H9 (cell line): ENCODE measurements around the gene SCO2. TPM values are rescaled to one million over a fixed set of nuclear protein-coding genes. Genes with fewer than 3 reads are reported as not detected.

Source experiments
- DNase-seq: peaks from one replicate; pipeline ENCODE4 v3.0.0-alpha.2; 2017
- H2AFZ ChIP-seq: one replicate; pipeline ENCODE4 v1.6.1; 2013; ENCODE audit warnings: mild to moderate bottlenecking, low read length, control low read depth, moderate library complexity
- H2AK5ac ChIP-seq: 2 replicates; pipeline ENCODE4 v1.6.1; 2013; ENCODE audit warnings: low read length, control low read depth, mixed read lengths; ENCODE audit not compliant: insufficient read length
- H2BK120ac ChIP-seq: one replicate; pipeline ENCODE4 v1.6.1; 2013; ENCODE audit warnings: low read depth, mild to moderate bottlenecking, low read length, control low read depth, inconsistent platforms; ENCODE audit not compliant: poor library complexity, severe bottlenecking
- H2BK12ac ChIP-seq: 2 replicates; pipeline ENCODE4 v1.6.1; 2013; ENCODE audit warnings: low read length, control low read depth, mixed read lengths, low read depth; ENCODE audit not compliant: insufficient read length
- H2BK15ac ChIP-seq: 2 replicates; pipeline ENCODE4 v1.6.1; 2013; ENCODE audit warnings: low read depth, low read length, control low read depth
- H2BK20ac ChIP-seq: one replicate; pipeline ENCODE4 v1.6.1; 2013; ENCODE audit warnings: low read depth, mild to moderate bottlenecking, low read length, control low read depth, inconsistent platforms; ENCODE audit not compliant: poor library complexity, severe bottlenecking
- H2BK5ac ChIP-seq: 2 replicates; pipeline ENCODE4 v1.6.1; 2013; ENCODE audit warnings: low read length, control low read depth, mixed read lengths; ENCODE audit not compliant: insufficient read length
- H3K14ac ChIP-seq: 2 replicates; pipeline ENCODE4 v1.6.1; 2013; ENCODE audit warnings: low read length, control low read depth; ENCODE audit not compliant: insufficient read depth
- H3K18ac ChIP-seq: 2 replicates; pipeline ENCODE4 v1.6.1; 2013; ENCODE audit warnings: low read depth, mild to moderate bottlenecking, mixed read lengths, low read length, control low read depth; ENCODE audit not compliant: insufficient read length
- H3K23ac ChIP-seq: 2 replicates; pipeline ENCODE4 v1.6.1; 2013; ENCODE audit warnings: low read length, control low read depth, mixed read lengths, low read depth; ENCODE audit not compliant: insufficient read length
- H3K23me2 ChIP-seq: 2 replicates; pipeline ENCODE4 v1.6.1; 2013; ENCODE audit warnings: low read depth, mild to moderate bottlenecking, mixed read lengths, low read length, control low read depth; ENCODE audit not compliant: insufficient read length, poor library complexity, severe bottlenecking
- H3K27ac ChIP-seq: 2 replicates; pipeline ENCODE4 v1.5.1; 2013; ENCODE audit warnings: low read length, control low read depth, mixed read lengths, low read depth; ENCODE audit not compliant: insufficient read length
- H3K27me3 ChIP-seq: 2 replicates; pipeline ENCODE4 v1.6.1; 2013; ENCODE audit warnings: low read length, control low read depth, inconsistent platforms; ENCODE audit not compliant: insufficient read depth
- H3K4ac ChIP-seq: 2 replicates; pipeline ENCODE4 v1.6.1; 2013; ENCODE audit warnings: low read depth, mild to moderate bottlenecking, control low read depth, inconsistent platforms, low read length, moderate library complexity
- H3K4me1 ChIP-seq: 2 replicates; pipeline ENCODE4 v1.6.1; 2013; ENCODE audit warnings: low read length, control low read depth, inconsistent platforms; ENCODE audit not compliant: insufficient read depth
- H3K4me2 ChIP-seq: 2 replicates; pipeline ENCODE4 v1.6.1; 2013; ENCODE audit warnings: low read length, control low read depth, mixed read lengths; ENCODE audit not compliant: insufficient read length, insufficient read depth
- H3K56ac ChIP-seq: 2 replicates; pipeline ENCODE4 v1.6.1; 2013; ENCODE audit warnings: low read depth, mild to moderate bottlenecking, mixed read lengths, low read length, control low read depth; ENCODE audit not compliant: insufficient read length
- H3K79me1 ChIP-seq: 2 replicates; pipeline ENCODE4 v1.6.1; 2013; ENCODE audit warnings: low read depth, mild to moderate bottlenecking, moderate library complexity, low read length, control low read depth, inconsistent platforms; ENCODE audit not compliant: insufficient read depth, poor library complexity, severe bottlenecking
- H3K79me2 ChIP-seq: 2 replicates; pipeline ENCODE4 v1.6.1; 2013; ENCODE audit warnings: low read length, control low read depth, inconsistent platforms; ENCODE audit not compliant: insufficient read depth
- H3K9ac ChIP-seq: 2 replicates; pipeline ENCODE4 v1.6.1; 2013; ENCODE audit warnings: low read length, control low read depth, mixed read lengths; ENCODE audit not compliant: insufficient read length; ENCODE audit errors: extremely low read depth
- H3K9me3 ChIP-seq: one replicate; pipeline ENCODE4 v1.6.1; 2013; ENCODE audit warnings: low read depth, low read length, inconsistent platforms; ENCODE audit not compliant: control insufficient read depth
- H3T11ph ChIP-seq: one replicate; pipeline ENCODE4 v1.6.1; 2013; ENCODE audit warnings: mild to moderate bottlenecking, low read length, control low read depth, inconsistent platforms
- H4K20me1 ChIP-seq: one replicate; pipeline ENCODE4 v1.6.1; 2013; ENCODE audit not compliant: control insufficient read depth, insufficient read length, insufficient read depth
- H4K5ac ChIP-seq: 2 replicates; pipeline ENCODE4 v1.6.1; 2013; ENCODE audit warnings: low read depth, mild to moderate bottlenecking, mixed read lengths, low read length, control low read depth; ENCODE audit not compliant: insufficient read length
- H4K8ac ChIP-seq: replicated peaks from 2 replicates; pipeline ENCODE4 v1.6.1; 2013; ENCODE audit warnings: low read length, control low read depth, mixed read lengths, low read depth; ENCODE audit not compliant: insufficient read length
- H4K91ac ChIP-seq: 2 replicates; pipeline ENCODE4 v1.6.1; 2013; ENCODE audit warnings: low read depth, mild to moderate bottlenecking, moderate library complexity, mixed read lengths, low read length, control low read depth; ENCODE audit not compliant: insufficient read length
- H3K27ac Mint-ChIP-seq, 3 experiments: 2 replicates in 2 of 3; 3 replicates in 1 of 3; pipeline ENCODE4 v1.8.0; 2020 to 2021; ENCODE audit warnings: mixed read lengths in 3 of 3, mild to moderate bottlenecking in 1 of 3, moderate library complexity in 1 of 3
- H3K27me3 Mint-ChIP-seq: 2 replicates; pipeline ENCODE4 v1.8.0; 2021; ENCODE audit warnings: low read depth, mild to moderate bottlenecking, moderate library complexity, mixed read lengths
- H3K36me3 Mint-ChIP-seq, 3 experiments: 2 replicates in 2 of 3; 3 replicates in 1 of 3; pipeline ENCODE4 v1.8.0; 2020 to 2021; ENCODE audit warnings: low read depth in 3 of 3, mixed read lengths in 3 of 3; ENCODE audit not compliant: insufficient read depth in 1 of 3
- H3K4me1 Mint-ChIP-seq, 2 experiments: 2 replicates each; pipeline ENCODE4 v1.8.0; 2020; ENCODE audit warnings: mixed read lengths in 2 of 2
- H3K4me3 Mint-ChIP-seq, 2 experiments: 2 replicates in 1 of 2; 3 replicates in 1 of 2; pipeline ENCODE4 v1.8.0; 2020 to 2021; ENCODE audit warnings: mild to moderate bottlenecking in 2 of 2, mixed read lengths in 2 of 2, moderate library complexity in 1 of 2
- H3K9me3 Mint-ChIP-seq, 2 experiments: 2 replicates in 1 of 2; 3 replicates in 1 of 2; pipeline ENCODE4 v1.8.0; 2020; ENCODE audit warnings: mild to moderate bottlenecking in 2 of 2, mixed read lengths in 2 of 2, moderate library complexity in 1 of 2
- CTCF ChIP-seq: fragments of 200-600 bp; sonication (generic); conservative IDR thresholded peaks from 3 replicates; pipeline ENCODE4 v1.8.0; 2021; ENCODE audit warnings: antibody characterized with exemption, mild to moderate bottlenecking
- WGBS: extraction: QIAGEN DNeasy Blood & Tissue Kit; methylation state at CpG from one replicate; pipeline ENCODE4 v1.1.7; 2013; ENCODE audit warnings: missing lambda C conversion rate, low lambda C conversion rate, mixed read lengths; ENCODE audit not compliant: insufficient read length; ENCODE audit errors: extremely low coverage; 5-methylcytosine and 5-hydroxymethylcytosine counted together
- total RNA-seq: library from RNA; stranded (reverse); gene quantifications from 2 replicates; pipeline ENCODE4 v1.2.1, GENCODE V29; 2021

The SCO2 gene
- total RNA-seq, 1 experiment from 2014 or later = 3.3 TPM

GRCh38 chr22:50525858-50526107 is 385 bp upstream of the SCO2 start:
- H3K4me1 Mint-ChIP-seq = peaks cover 11 to 15% of the 10 kb centered on the region in 2 experiments
- no peak overlapping the region for H3K56ac ChIP-seq
- H3K9me3 ChIP-seq = no peaks in the 10 kb centered on the region
- no peak overlapping the region for H2BK120ac ChIP-seq
- H2AFZ ChIP-seq = no peak overlapping the region
- H4K91ac ChIP-seq = no peak overlapping the region
- no CpG with 5 or more reads among the region's 33 CpGs for WGBS
- H2BK12ac ChIP-seq = no peak overlapping the region
- H4K8ac ChIP-seq = no peak overlapping the region
- no peak overlapping the region for H3K27ac Mint-ChIP-seq
- no peaks in the 10 kb centered on the region; a peak in 1 of 5 replicates for H3K9me3 Mint-ChIP-seq
- H3K18ac ChIP-seq = no peak overlapping the region
- H3T11ph ChIP-seq = no peak overlapping the region
- H3K27me3 Mint-ChIP-seq = peaks cover 40% of the 10 kb centered on the region
- no peak overlapping the region for H2BK15ac ChIP-seq
- H3K27me3 ChIP-seq = peaks cover 25% of the 10 kb centered on the region; the same call in 1 of the 2 replicates
- peak overlapping the region; percentile 70 for H3K4me2 ChIP-seq
- no peak for DNase-seq
- peaks cover 2 to 24% (median 18%) of the 10 kb centered on the region in 3 experiments; a peak in 5 of 7 replicates for H3K36me3 Mint-ChIP-seq
- H3K27ac ChIP-seq = no peak overlapping the region
- no peak overlapping the region for H3K9ac ChIP-seq
- H3K23me2 ChIP-seq = peaks cover 8% of the 10 kb centered on the region
- H3K23ac ChIP-seq = no peak overlapping the region
- peak overlapping the region; percentile 18; the same call in 1 of the 2 replicates for H3K14ac ChIP-seq
- no peaks in the 10 kb centered on the region for H3K79me1 ChIP-seq
- no peak overlapping the region for H2BK5ac ChIP-seq
- peaks cover 3% of the 10 kb centered on the region; the same call in 1 of the 2 replicates for H3K4me1 ChIP-seq
- H2BK20ac ChIP-seq = no peak overlapping the region
- H3K4ac ChIP-seq = no peak overlapping the region
- peak overlapping the region; percentile 82 to 88 for H3K4me3 Mint-ChIP-seq
- no peaks in the 10 kb centered on the region for H4K20me1 ChIP-seq
- TF ChIP-seq CTCF = no peak
- H3K79me2 ChIP-seq = no peaks in the 10 kb centered on the region
- no peak overlapping the region for H2AK5ac ChIP-seq
- H4K5ac ChIP-seq = no peak overlapping the region
